NOMO-1 treated with dmso at 0.1 percent for 144 hours (cell line): ENCODE results near the gene CORO2B.

Source experiments
- DNase-seq: peaks from one replicate; lab custom pipeline; 2025; ENCODE audit not compliant: unreplicated experiment; lab: John Stamatoyannopoulos, UW

The CORO2B gene

GRCh38 chr15:68572309-68572708 lies 6.5 kb upstream of the CORO2B start:
- DNase-seq, result no peak

- no peak for DNase-seq
Measured at GRCh38 chr15:68572921-68573320, 5.9 kb upstream of the CORO2B start.

GRCh38 chr15:68574046-68574445 lies 4.7 kb upstream of the CORO2B start:
- DNase-seq, result no peak

- DNase-seq, result no peak
Measured at GRCh38 chr15:68574629-68575028, 4.2 kb upstream of the CORO2B start.

- no peak for DNase-seq
Measured at GRCh38 chr15:68576235-68576892, 2.4 kb upstream of the CORO2B start.

GRCh38 chr15:68578175-68578979 lies 416 bp upstream of the CORO2B start:
- DNase-seq, result no peak

- DNase-seq, result no peak
Measured at GRCh38 chr15:68580026-68580882, 1.5 kb downstream of the CORO2B start.

GRCh38 chr15:68580883-68581155 lies 2.0 kb downstream of the CORO2B start:
- no peak for DNase-seq

- DNase-seq, result no peak
Measured at GRCh38 chr15:68581725-68582124, 2.9 kb downstream of the CORO2B start.

GRCh38 chr15:68582236-68582635 lies 3.4 kb downstream of the CORO2B start:
- DNase-seq, result no peak

- DNase-seq, result no peak
Measured at GRCh38 chr15:68582864-68583263, 4.1 kb downstream of the CORO2B start.

GRCh38 chr15:68583321-68583720 lies 4.5 kb downstream of the CORO2B start:
- DNase-seq, result no peak

GRCh38 chr15:68583936-68584755 lies 5.4 kb downstream of the CORO2B start:
- DNase-seq, result no peak

- DNase-seq, result no peak
Measured at GRCh38 chr15:68584756-68585573, 6.2 kb downstream of the CORO2B start.

GRCh38 chr15:68585574-68586273 lies 6.9 kb downstream of the CORO2B start:
- no peak for DNase-seq

- no peak for DNase-seq
Measured at GRCh38 chr15:68586274-68586961, 7.6 kb downstream of the CORO2B start.

- DNase-seq, result no peak
Measured at GRCh38 chr15:68587769-68588385, 9.1 kb downstream of the CORO2B start.

GRCh38 chr15:68589053-68589452 lies 10.3 kb downstream of the CORO2B start:
- no peak for DNase-seq
